ENCODE results near the gene PTPRN2.

- TF ChIP-seq CTCF (IDR thresholded peaks at IDR 0.05) (no peak), POLR2AphosphoS5 (IDR thresholded peaks at IDR 0.05; ENCODE audit: low read depth, low read length) (no peak)
These were observed 55.5 kb downstream of the PTPRN2 start for GRCh38 chr7:158532093-158532627.
